ENCODE measurements around the gene AUTS2.

The AUTS2 gene

GRCh38 chr7:70678621-70679251, 1080.5 kb downstream of the AUTS2 start:
- DNase-seq (ENCODE audit: extremely low spot score, insufficient read length, low read depth) = no peak
- no peak for FAIRE-seq

DNA sequence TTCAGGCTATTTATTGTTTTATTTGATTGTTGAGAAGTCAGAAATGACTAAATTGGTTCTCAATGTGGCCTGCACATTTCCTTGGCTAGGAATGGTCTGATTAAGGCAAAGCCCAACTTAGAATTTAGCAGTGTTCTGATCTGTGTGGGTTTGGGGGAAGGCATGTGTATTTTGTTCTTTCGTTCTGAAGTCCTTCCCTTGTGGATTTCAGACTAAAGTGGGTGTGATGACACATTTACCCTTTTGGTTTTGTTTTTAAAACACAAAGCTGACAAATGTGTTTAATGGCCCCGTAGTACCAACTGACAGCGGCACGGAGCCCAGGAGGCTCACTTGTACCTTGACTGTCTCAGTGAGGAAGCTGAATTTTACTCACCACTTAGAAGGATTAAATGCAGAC, 1081.4 kb downstream of the AUTS2 start:
- no peak for DNase-seq (ENCODE audit: extremely low spot score, insufficient read length, low read depth)
- FAIRE-seq = peak; percentile 47

- FAIRE-seq = no peak
Observed at GRCh38 chr7:70680306-70680705, 1082.0 kb downstream of the AUTS2 start.

DNA sequence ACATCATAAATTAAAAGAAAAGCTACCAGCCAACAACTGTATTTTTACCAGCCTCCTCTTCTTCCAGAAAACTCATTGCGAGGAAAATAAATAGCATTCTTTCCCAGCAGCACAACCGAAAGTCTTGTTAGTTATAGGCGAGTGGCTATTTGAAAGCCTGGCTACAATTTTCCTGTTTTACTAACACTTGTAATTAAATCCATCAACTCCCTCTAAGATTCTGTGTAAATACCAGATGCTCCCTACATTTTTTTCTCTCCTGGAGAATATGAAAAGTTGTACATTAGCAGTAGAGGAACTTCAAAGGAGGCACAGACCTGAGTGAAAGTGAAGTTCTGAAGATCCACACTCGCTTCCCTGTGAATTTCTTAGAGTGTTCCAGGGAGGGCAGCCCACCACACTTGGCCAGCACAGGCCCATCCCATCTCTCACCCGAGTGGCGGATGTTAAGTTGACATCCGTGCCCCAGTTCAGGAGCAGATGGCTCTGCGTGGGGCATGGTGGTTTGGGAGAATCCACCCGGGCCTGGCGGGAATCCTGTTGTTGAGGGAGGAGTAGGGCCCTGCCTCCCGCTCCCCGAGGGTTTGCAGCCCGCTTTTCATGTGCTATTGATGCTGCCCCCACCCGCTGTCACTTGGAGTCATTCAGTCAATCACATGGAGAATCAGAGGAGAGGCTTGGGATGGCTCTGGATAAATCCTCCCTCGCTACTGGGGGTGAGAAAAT, 1082.6 kb downstream of the AUTS2 start:
- no peak for DNase-seq (ENCODE audit: extremely low spot score, insufficient read length, low read depth)

More at GRCh38 chr7:70680306-70680705, 1082.0 kb downstream of the AUTS2 start:
- DNase-seq (ENCODE audit: extremely low spot score, insufficient read length, low read depth) = no peak

GRCh38 chr7:70681469-70682350, 1083.4 kb downstream of the AUTS2 start:
- FAIRE-seq (peak; percentile 81), DNase-seq (ENCODE audit: extremely low spot score, insufficient read length, low read depth) (no peak)

More for the DNA sequence above, 1082.6 kb downstream of the AUTS2 start:
- FAIRE-seq = no peak

DNA sequence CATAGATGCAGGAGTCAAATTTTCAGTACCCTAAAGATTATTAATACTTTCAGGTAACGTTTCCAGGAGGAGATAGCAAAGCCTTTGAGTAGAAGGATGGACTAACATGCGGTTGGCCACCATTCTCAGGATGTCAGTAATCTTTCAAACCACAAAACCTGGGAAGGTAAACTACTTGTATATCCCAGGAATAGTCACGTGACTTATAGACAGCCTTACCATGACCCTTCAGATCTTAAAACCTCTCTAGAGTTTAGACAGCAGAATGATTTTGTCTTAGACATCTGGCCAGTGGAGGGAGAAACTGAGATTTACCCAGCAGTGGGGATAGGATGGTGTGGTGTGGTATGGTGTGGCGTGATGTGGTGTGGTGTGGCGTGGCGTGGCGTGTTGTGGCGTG, 1085.9 kb downstream of the AUTS2 start:
- no peak for DNase-seq (ENCODE audit: extremely low spot score, insufficient read length, low read depth)
- FAIRE-seq = no peak

- FAIRE-seq (no peak), DNase-seq (ENCODE audit: extremely low spot score, insufficient read length, low read depth) (no peak)
Observed at GRCh38 chr7:70693321-70693685, 1095.0 kb downstream of the AUTS2 start.

- DNase-seq (ENCODE audit: extremely low spot score, insufficient read length, low read depth) (peak; percentile 48), FAIRE-seq (peak; percentile 64)
Observed at GRCh38 chr7:70693686-70694433, 1095.6 kb downstream of the AUTS2 start.

- DNase-seq (ENCODE audit: extremely low spot score, insufficient read length, low read depth) = no peak
- FAIRE-seq = no peak
Observed at GRCh38 chr7:70694434-70694970, 1096.2 kb downstream of the AUTS2 start.

- FAIRE-seq (no peak), DNase-seq (ENCODE audit: extremely low spot score, insufficient read length, low read depth) (no peak)
Observed at GRCh38 chr7:70694971-70695794, 1096.9 kb downstream of the AUTS2 start.

GRCh38 chr7:70695795-70696083, 1097.5 kb downstream of the AUTS2 start:
- FAIRE-seq = no peak
- no peak for DNase-seq (ENCODE audit: extremely low spot score, insufficient read length, low read depth)

- peak; percentile 68 for FAIRE-seq
Observed at GRCh38 chr7:70696201-70696754, 1098.0 kb downstream of the AUTS2 start.

GRCh38 chr7:70698219-70698832, 1100.1 kb downstream of the AUTS2 start:
- FAIRE-seq (peak; percentile 94), DNase-seq (ENCODE audit: extremely low spot score, insufficient read length, low read depth) (no peak)

More at GRCh38 chr7:70696201-70696754, 1098.0 kb downstream of the AUTS2 start:
- DNase-seq (ENCODE audit: extremely low spot score, insufficient read length, low read depth) = no peak

- DNase-seq (ENCODE audit: extremely low spot score, insufficient read length, low read depth) (no peak), FAIRE-seq (no peak)
Observed at GRCh38 chr7:70699271-70699670, 1101.0 kb downstream of the AUTS2 start.

DNA sequence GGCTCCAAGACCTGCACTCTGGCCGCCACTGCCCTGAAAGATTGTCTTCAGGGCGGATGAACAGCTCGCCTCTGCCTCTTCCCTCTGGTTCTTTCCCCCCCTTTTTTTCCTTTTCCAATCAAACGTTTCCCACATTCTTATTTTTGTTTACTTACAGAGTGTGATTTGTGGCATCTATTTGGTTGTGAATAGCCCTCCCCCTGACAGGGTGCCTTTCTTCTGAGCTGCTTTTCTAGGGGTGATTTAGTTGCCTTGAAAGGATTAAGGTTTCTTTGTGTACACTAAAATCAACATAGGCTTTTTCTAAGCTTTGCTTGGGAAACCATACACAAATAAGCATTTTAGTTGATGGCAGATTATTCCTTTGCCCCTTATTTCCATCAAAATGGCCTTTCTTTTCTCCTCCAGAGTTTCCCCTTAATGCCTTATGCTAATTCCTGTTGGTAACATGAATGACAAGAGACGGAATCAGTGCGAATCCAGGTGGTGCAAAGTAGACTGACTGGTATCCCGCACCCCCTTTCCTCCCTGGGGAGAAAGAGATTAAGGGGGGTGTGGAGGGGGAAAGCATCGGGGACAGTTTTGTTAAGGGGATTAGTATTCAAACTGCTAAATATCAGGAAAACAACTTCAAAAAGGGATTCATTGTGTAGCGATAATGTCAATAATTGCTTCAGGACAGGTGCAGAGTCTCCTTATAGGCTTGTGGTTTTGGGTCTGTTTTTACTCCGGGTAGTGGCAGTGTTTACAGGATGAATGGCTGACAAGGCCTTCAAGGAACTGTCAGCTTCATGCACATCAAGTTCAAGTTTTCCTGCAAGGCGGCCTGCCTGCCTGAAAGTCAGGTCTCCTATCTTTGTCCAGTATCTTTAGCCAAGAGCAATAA, 1102.0 kb downstream of the AUTS2 start:
- FAIRE-seq (no peak), DNase-seq (ENCODE audit: extremely low spot score, insufficient read length, low read depth) (no peak)

- FAIRE-seq = no peak
- DNase-seq (ENCODE audit: extremely low spot score, insufficient read length, low read depth) = no peak
Observed at GRCh38 chr7:70700941-70701425, 1102.7 kb downstream of the AUTS2 start.

DNA sequence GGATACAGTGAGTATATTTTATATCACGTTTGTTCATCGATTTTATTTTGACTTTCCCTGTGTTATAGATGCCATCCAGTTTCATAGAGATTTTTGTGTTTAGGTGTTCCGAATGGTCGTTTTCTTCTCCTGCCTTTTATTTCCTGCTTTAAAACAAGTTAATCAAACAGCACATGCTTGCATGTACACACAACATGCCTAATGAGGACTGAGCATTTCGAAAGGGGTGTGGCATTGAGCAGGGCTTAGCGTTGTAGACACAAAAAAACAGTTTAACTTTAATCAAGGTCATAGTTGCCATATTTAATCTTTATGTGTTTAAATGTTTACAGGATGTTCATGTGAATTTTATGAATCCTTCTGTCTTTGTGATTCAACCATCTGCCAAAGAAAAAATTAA, 1103.2 kb downstream of the AUTS2 start:
- DNase-seq (ENCODE audit: extremely low spot score, insufficient read length, low read depth) (no peak), FAIRE-seq (no peak)
